ENCODE measurements around the gene CHTOP.

CHTOP gene

DNA sequence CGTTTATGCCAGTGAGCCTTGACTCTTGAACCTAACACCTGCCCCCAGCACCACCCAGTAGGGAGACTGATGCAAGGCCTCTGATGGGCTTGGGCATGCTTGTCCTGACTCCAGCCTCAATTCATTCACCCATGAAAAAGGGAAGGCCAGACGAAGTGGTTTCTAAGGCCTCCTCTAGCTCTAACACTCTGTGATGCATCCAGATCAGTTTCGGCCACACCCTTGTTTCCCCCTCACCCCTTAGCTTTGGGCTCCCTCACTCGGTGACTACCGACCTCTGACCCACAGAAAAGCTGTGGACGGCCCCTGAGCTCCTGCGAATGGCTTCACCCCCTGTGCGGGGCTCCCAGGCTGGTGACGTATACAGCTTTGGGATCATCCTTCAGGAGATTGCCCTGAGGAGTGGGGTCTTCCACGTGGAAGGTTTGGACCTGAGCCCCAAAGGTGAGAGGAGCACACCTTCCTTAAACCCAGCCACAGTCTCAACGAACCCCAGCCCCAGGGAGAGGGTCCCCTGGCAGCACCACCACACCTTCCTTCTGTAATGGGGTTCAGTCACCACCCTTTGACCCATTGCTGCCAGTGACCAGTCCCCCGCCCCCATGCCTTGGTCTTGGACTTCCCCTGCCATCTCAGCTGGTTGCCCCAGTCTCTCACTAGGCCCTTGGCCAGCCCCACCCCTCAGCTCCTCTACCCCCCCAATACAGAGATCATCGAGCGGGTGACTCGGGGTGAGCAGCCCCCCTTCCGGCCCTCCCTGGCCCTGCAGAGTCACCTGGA, 53.7 kb downstream of the CHTOP start:
- no peak for DNase-seq (ENCODE audit: low read depth)

DNA sequence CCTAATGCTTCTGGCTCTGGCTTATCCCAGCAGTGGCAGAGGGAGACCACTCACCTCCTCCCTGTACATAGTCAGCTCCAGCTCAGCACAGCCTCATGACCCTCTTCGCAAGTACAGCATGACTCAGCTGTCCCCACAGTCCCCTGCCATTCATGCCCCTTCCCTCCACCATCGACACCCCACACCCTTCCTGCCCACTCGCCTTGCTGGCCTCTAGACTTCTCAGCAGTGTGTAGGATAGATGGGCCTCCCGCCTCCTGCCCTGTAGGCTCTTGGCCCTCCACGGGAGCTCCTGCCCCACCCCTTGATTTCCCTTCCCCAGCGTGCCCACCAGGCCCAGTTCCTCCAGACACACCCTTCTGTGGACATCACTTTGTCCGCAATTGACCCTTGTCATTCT, 54.4 kb downstream of the CHTOP start:
- no peak for DNase-seq (ENCODE audit: low read depth)

DNA sequence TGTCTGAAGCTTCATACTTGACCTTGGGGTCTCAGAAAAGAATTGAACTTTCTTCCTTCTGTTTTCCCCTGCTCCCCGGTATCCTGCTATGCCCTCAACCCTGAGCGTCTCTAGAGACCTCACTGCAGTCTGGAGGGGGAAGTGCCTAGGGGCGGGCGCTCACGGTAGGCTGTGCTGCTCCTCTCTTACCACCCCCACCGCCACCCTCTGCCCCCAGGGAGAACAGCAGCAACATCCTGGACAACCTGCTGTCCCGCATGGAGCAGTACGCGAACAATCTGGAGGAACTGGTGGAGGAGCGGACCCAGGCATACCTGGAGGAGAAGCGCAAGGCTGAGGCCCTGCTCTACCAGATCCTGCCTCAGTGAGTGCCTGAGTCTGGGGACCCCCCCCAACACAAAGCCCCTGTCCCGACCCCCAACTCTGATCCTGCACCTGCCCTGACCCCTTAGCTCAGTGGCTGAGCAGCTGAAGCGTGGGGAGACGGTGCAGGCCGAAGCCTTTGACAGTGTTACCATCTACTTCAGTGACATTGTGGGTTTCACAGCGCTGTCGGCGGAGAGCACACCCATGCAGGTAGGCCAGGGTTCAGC, 55.0 kb downstream of the CHTOP start:
- DNase-seq (ENCODE audit: low read depth) = no peak

DNA sequence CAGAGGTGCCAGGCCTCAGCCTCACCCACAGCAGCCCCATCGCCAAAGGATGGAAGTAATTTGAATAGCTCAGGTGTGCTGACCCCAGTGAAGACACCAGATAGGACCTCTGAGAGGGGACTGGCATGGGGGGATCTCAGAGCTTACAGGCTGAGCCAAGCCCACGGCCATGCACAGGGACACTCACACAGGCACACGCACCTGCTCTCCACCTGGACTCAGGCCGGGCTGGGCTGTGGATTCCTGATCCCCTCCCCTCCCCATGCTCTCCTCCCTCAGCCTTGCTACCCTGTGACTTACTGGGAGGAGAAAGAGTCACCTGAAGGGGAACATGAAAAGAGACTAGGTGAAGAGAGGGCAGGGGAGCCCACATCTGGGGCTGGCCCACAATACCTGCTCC, 59.6 kb downstream of the CHTOP start:
- no peak for DNase-seq (ENCODE audit: low read depth)
